Measurements from ENCODE around the gene PHKG2. TPM values are rescaled to one million over a fixed set of nuclear protein-coding genes. Genes with fewer than 3 reads are reported as not detected.

The PHKG2 gene
- polyA plus RNA-seq, 1 donor from 2014 or later, result 41.5 TPM

- Histone ChIP-seq H3K4me2 (ENCODE audit: low read length) (no peak overlapping the region), H3K79me2 (replicated peaks; ENCODE audit: insufficient read depth, low read length) (peaks cover 9% of the 10 kb centered on the region), H3K9ac (ENCODE audit: low read length) (no peak overlapping the region), H3K9me2 (ENCODE audit: insufficient read depth, low read length) (no peaks in the 10 kb centered on the region), H3K4me3 (ENCODE audit: low read length) (no peak overlapping the region), H4K20me1 (ENCODE audit: insufficient read depth) (no peaks in the 10 kb centered on the region), H3F3A (ENCODE audit: insufficient read depth, low read length, poor library complexity, severe bottlenecking) (peaks cover 6% of the 10 kb centered on the region), H3K27me3 (ENCODE audit: insufficient read depth, low read depth, low read length) (no peaks in the 10 kb centered on the region), H3K9me3 (ENCODE audit: low read length) (no peaks in the 10 kb centered on the region), H3K27ac (ENCODE audit: low read length) (no peak overlapping the region), H2AFZ (ENCODE audit: low read depth, low read length) (no peak overlapping the region), H3K36me3 (ENCODE audit: insufficient read depth, low read length) (no peaks in the 10 kb centered on the region)
- TF ChIP-seq TAF1 (IDR thresholded peaks at IDR 0.05; ENCODE audit: low read depth) (no peak), RAD21 (conservative IDR thresholded peaks at IDR 0.05) (no peak)
Observed at GRCh38 chr16:30750876-30751465, 2.7 kb downstream of the PHKG2 start.

- TF ChIP-seq POLR2AphosphoS5 (IDR thresholded peaks at IDR 0.05), result no peak
- no peak for TF ChIP-seq REST (IDR thresholded peaks at IDR 0.05; ENCODE audit: borderline replicate concordance)
- no peak for TF ChIP-seq RAD21 (conservative IDR thresholded peaks at IDR 0.05)
- TF ChIP-seq, protein P1, sequence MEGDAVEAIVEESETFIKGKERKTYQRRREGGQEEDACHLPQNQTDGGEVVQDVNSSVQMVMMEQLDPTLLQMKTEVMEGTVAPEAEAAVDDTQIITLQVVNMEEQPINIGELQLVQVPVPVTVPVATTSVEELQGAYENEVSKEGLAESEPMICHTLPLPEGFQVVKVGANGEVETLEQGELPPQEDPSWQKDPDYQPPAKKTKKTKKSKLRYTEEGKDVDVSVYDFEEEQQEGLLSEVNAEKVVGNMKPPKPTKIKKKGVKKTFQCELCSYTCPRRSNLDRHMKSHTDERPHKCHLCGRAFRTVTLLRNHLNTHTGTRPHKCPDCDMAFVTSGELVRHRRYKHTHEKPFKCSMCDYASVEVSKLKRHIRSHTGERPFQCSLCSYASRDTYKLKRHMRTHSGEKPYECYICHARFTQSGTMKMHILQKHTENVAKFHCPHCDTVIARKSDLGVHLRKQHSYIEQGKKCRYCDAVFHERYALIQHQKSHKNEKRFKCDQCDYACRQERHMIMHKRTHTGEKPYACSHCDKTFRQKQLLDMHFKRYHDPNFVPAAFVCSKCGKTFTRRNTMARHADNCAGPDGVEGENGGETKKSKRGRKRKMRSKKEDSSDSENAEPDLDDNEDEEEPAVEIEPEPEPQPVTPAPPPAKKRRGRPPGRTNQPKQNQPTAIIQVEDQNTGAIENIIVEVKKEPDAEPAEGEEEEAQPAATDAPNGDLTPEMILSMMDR (IDR thresholded peaks at IDR 0.05; ENCODE audit: poor library complexity, severe bottlenecking), result no peak
- TF ChIP-seq MXI1 (conservative IDR thresholded peaks at IDR 0.05; ENCODE audit: poor library complexity, severe bottlenecking), result no peak
- no peak for TF ChIP-seq EP300 (conservative IDR thresholded peaks at IDR 0.05; ENCODE audit: poor library complexity, severe bottlenecking)
- TF ChIP-seq EZH2 (IDR thresholded peaks at IDR 0.05; ENCODE audit: borderline replicate concordance, insufficient read depth, low read length, poor library complexity, severe bottlenecking), result no peak
- no peak for TF ChIP-seq SMC3 (conservative IDR thresholded peaks at IDR 0.05; ENCODE audit: poor library complexity)
- no peak for TF ChIP-seq TAF1 (IDR thresholded peaks at IDR 0.05; ENCODE audit: low read depth)
- no peaks in the 10 kb centered on the region for H4K20me1 ChIP-seq (ENCODE audit: insufficient read depth)
- no peak overlapping the region for H3K4me2 ChIP-seq (ENCODE audit: low read length)
- no peak overlapping the region for H2AFZ ChIP-seq (ENCODE audit: low read depth, low read length)
- no peaks in the 10 kb centered on the region for H3K9me3 ChIP-seq (ENCODE audit: low read length)
- H3K36me3 ChIP-seq (ENCODE audit: insufficient read depth, low read length), result no peaks in the 10 kb centered on the region
- H3K9me2 ChIP-seq (ENCODE audit: insufficient read depth, low read length), result no peaks in the 10 kb centered on the region
- H3K79me2 ChIP-seq (replicated peaks; ENCODE audit: insufficient read depth, low read length), result peaks cover 9% of the 10 kb centered on the region
- H3K9ac ChIP-seq (ENCODE audit: low read length), result no peak overlapping the region
- no peak overlapping the region for H3K4me3 ChIP-seq (ENCODE audit: low read length)
- H3F3A ChIP-seq (ENCODE audit: insufficient read depth, low read length, poor library complexity, severe bottlenecking), result no peaks in the 10 kb centered on the region
- H3K27ac ChIP-seq (ENCODE audit: low read length), result no peak overlapping the region
- no peaks in the 10 kb centered on the region for H3K27me3 ChIP-seq (ENCODE audit: insufficient read depth, low read depth, low read length)
Observed at GRCh38 chr16:30753596-30753995, 5.4 kb downstream of the PHKG2 start.

Data from neural cell (in vitro differentiated cells).